AG04450 (cell line): ENCODE results near the gene NUP98. TPM values are rescaled to one million over a fixed set of nuclear protein-coding genes. Genes with fewer than 3 reads are reported as not detected.
"Not testable (repeated sequence)": the region's sequence is repeated elsewhere in the genome, so short reads cannot be mapped to it uniquely, and the experiment has no call there.

Experiments used
- CTCF ChIA-PET: fragments of 300-600, 350-600 bp; formaldehyde crosslinking; extraction: SDS; loops from one replicate; lab custom pipeline; 2022; ENCODE audit warnings: antibody characterized with exemption, inconsistent platforms; lab: Charles Lee
- POLR2A ChIA-PET: fragments of 350-600 bp; formaldehyde crosslinking; extraction: SDS; loops from one replicate; lab custom pipeline; 2021; ENCODE audit warnings: antibody characterized with exemption, inconsistent platforms; lab: Yijun Ruan, JAX
- DNase-seq: peaks from one replicate; pipeline ENCODE4 v3.0.0-alpha.2; 2011; ENCODE audit warnings: low read depth, low spot score
- H3K27ac ChIP-seq: one replicate; pipeline ENCODE4 v1.5.1; 2012; ENCODE audit warnings: low read depth, low read length, control low read depth
- H3K27me3 ChIP-seq: one replicate; pipeline ENCODE4 v1.6.0; 2012; ENCODE audit warnings: low read length; ENCODE audit not compliant: control insufficient read depth, insufficient read depth
- H3K4me3 ChIP-seq: 2 replicates; pipeline ENCODE4 v1.5.1; 2011; ENCODE audit warnings: mild to moderate bottlenecking, low read depth, low read length, control low read depth
- H3K9me3 ChIP-seq: 2 replicates; pipeline ENCODE4 v1.5.1; 2012; ENCODE audit warnings: low read length; ENCODE audit not compliant: control insufficient read depth, insufficient read depth
- CTCF ChIP-seq: IDR thresholded peaks from 2 replicates; pipeline ENCODE4 v1.5.1; 2011; ENCODE audit warnings: low read depth, low read length, control low read depth, inconsistent platforms
- polyA plus RNA-seq: library from polyadenylated mRNA; depleted of rRNA; stranded (reverse); fragments of >200 nt; gene quantifications from 2 replicates; pipeline ENCODE4 v1.2.3, GENCODE V29; 2011

Gene NUP98
- polyA plus RNA-seq, 1 experiment = 90.7 TPM

DNA sequence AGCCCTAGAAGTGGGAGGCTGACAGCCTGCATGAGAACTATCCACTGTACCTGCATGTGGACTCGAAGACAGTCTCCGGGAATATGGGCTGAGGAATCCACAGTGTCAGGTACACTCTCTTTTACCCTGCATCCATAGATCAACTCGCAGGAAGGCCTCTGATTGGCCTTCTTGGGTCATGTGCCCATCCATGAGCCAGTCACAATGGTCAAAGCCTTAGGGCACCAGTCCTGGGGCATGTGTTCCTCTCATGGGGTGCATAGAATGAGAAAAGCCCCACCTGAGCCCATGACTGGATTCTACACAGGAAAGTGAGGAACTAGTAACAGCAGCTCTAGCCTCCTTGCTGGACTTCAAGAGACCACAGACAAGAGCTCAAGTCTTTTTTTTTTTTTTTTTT is 141.8 kb downstream of the NUP98 start:
- ChIA-PET CTCF (interaction anchor here (0.7 kb wide), 1 partner anchor 291 kb away, joined by 9 read pairs; no protein-coding TSS in a partner anchor), POLR2A (no interaction called here)
- Histone ChIP-seq H3K4me3 (no peak overlapping the region), H3K27ac (no peak overlapping the region), H3K9me3 (no peaks in the 10 kb centered on the region; the same call in 1 of the 2 replicates), H3K27me3 (peaks cover 12% of the 10 kb centered on the region)
- TF ChIP-seq CTCF = no peak
- no peak for DNase-seq

DNA sequence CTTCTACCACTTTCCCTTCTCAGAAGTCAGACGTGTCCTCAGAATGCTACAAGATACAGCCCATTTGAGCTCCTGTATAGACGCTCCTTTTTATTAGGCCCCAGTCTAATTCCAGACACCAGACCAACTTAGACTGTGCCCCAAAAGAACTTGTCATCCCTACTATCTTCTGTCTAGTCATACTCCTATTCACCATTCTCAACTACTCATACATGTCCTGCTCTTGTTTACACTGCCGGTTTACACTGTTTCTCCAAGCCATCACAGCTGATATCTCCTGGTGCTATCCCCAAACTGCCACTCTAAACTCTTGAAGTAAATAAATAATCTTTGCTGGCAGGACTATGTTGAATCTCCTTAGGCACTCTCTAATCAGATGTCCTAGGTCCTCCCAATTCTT is 144.8 kb downstream of the NUP98 start:
- H3K27ac ChIP-seq, H3K4me3 ChIP-seq, CTCF ChIA-PET, DNase-seq, H3K9me3 ChIP-seq, POLR2A ChIA-PET: not testable (repeated sequence)
- peaks cover 17% of the 10 kb centered on the region for H3K27me3 ChIP-seq

GRCh38 chr11:3649374-3649773 is 148.0 kb downstream of the NUP98 start:
- POLR2A ChIA-PET, CTCF ChIA-PET, H3K27me3 ChIP-seq, H3K27ac ChIP-seq, H3K4me3 ChIP-seq, H3K9me3 ChIP-seq, DNase-seq: not testable (repeated sequence)

GRCh38 chr11:3648843-3649242 is 148.5 kb downstream of the NUP98 start:
- CTCF ChIA-PET, POLR2A ChIA-PET: not testable (repeated sequence)

GRCh38 chr11:3645552-3645951 is 151.8 kb downstream of the NUP98 start:
- ChIA-PET POLR2A (no interaction called here), CTCF (no interaction called here)
- H3K4me3 ChIP-seq = no peak overlapping the region
- no peak overlapping the region for H3K27ac ChIP-seq
- DNase-seq = no peak
- no peak for TF ChIP-seq CTCF
- H3K9me3 ChIP-seq = no peaks in the 10 kb centered on the region; the same call in 1 of the 2 replicates
- peaks cover 15% of the 10 kb centered on the region for H3K27me3 ChIP-seq

More at GRCh38 chr11:3648843-3649242, 148.5 kb downstream of the NUP98 start:
- H3K27me3 ChIP-seq = peaks cover 12% of the 10 kb centered on the region
- not testable (repeated sequence) for DNase-seq, H3K4me3 ChIP-seq, H3K27ac ChIP-seq, H3K9me3 ChIP-seq

- no peak for TF ChIP-seq CTCF
- Histone ChIP-seq H3K27me3 (peaks cover 14% of the 10 kb centered on the region), H3K27ac (no peak within 1 kb of the TSS), H3K9me3 (no peaks in the 10 kb centered on the region; the same call in 1 of the 2 replicates), H3K4me3 (no peak within 1 kb of the TSS)
- ChIA-PET CTCF (no interaction called here), POLR2A (interaction anchor here (0.7 kb wide), 1 partner anchor 197 kb away, joined by 3 read pairs; no protein-coding TSS in a partner anchor)
- no peak for DNase-seq
Observed at GRCh38 chr11:3644817-3645235, 152.5 kb downstream of the NUP98 start, which contains the start of gene ART1. Gene ART1 (plus strand): TSS chr11:3645128. CDS start chr11:3659214, 14,086 bp downstream.

GRCh38 chr11:3643102-3643546 is 154.2 kb downstream of the NUP98 start:
- H3K27ac ChIP-seq, CTCF ChIA-PET, DNase-seq, H3K9me3 ChIP-seq, H3K4me3 ChIP-seq: not testable (repeated sequence)
- peaks cover 10% of the 10 kb centered on the region for H3K27me3 ChIP-seq
- POLR2A ChIA-PET = interaction anchor here (0.6 kb wide), 1 partner anchor 133 kb away, joined by 4 read pairs; no protein-coding TSS in a partner anchor
